ENCODE measurements around the gene LOC101059915.
"Not testable (repeated sequence)": the region's sequence is repeated elsewhere in the genome, so short reads cannot be mapped to it uniquely, and the experiment has no call there.

The LOC101059915 gene

GRCh38 chrX:71675636-71676035 lies 8.3 kb downstream of the LOC101059915 start:
- not testable (repeated sequence) for DNase-seq (ENCODE audit: low spot score)

- DNase-seq (ENCODE audit: low spot score) = not testable (repeated sequence)
Measured at GRCh38 chrX:71676068-71676795, 8.9 kb downstream of the LOC101059915 start.

- DNase-seq (ENCODE audit: low spot score) = not testable (repeated sequence)
Measured at GRCh38 chrX:71677195-71677594, 9.8 kb downstream of the LOC101059915 start.

- DNase-seq (ENCODE audit: low spot score) = no peak
Measured at GRCh38 chrX:71679575-71680207, 12.3 kb downstream of the LOC101059915 start.

GRCh38 chrX:71696641-71697465 lies 29.5 kb downstream of the LOC101059915 start:
- DNase-seq (ENCODE audit: low spot score) = not testable (repeated sequence)

- DNase-seq (ENCODE audit: low spot score) = not testable (repeated sequence)
Measured at GRCh38 chrX:71697466-71698298, 30.3 kb downstream of the LOC101059915 start.

GRCh38 chrX:71698299-71699022 lies 31.1 kb downstream of the LOC101059915 start:
- DNase-seq (ENCODE audit: low spot score) = not testable (repeated sequence)

GRCh38 chrX:71699023-71699344 lies 31.6 kb downstream of the LOC101059915 start:
- DNase-seq (ENCODE audit: low spot score) = not testable (repeated sequence)

- not testable (repeated sequence) for DNase-seq (ENCODE audit: low spot score)
Measured at GRCh38 chrX:71702853-71703252, 35.5 kb downstream of the LOC101059915 start.

GRCh38 chrX:71714064-71714463 lies 46.7 kb downstream of the LOC101059915 start:
- not testable (repeated sequence) for DNase-seq (ENCODE audit: low spot score)

GRCh38 chrX:71715551-71715950 lies 48.2 kb downstream of the LOC101059915 start:
- DNase-seq (ENCODE audit: low spot score) = not testable (repeated sequence)

- not testable (repeated sequence) for DNase-seq (ENCODE audit: low spot score)
Measured at GRCh38 chrX:71716323-71716722, 49.0 kb downstream of the LOC101059915 start.

GRCh38 chrX:71718185-71718584 lies 50.8 kb downstream of the LOC101059915 start, which contains the start of gene CXorf49:
CXorf49 (minus strand) TSS chrX:71718285; CDS start chrX:71718151, 134 bp downstream.
- DNase-seq (ENCODE audit: low spot score) = not testable (repeated sequence)

GRCh38 chrX:71719195-71719594 lies 51.8 kb downstream of the LOC101059915 start:
- DNase-seq (ENCODE audit: low spot score) = not testable (repeated sequence)

- not testable (repeated sequence) for DNase-seq (ENCODE audit: low spot score)
Measured at GRCh38 chrX:71720289-71720886, 53.0 kb downstream of the LOC101059915 start.

All from cerebellar cortex (tissue), 1 donor.